SK-N-SH (cell line): Measurements from ENCODE around the gene F2. TPM values are rescaled to one million over a fixed set of nuclear protein-coding genes. Genes with fewer than 3 reads are reported as not detected.

Experiments used
- CTCF ChIA-PET: fragments of 300-600, 350-600 bp; formaldehyde crosslinking; extraction: SDS; loops from one replicate; lab custom pipeline; 2021; lab: Yijun Ruan, JAX
- POLR2A ChIA-PET: fragments of 350-600 bp; sonication (Branson Sonifier 250); formaldehyde crosslinking; extraction: SDS; loops from one replicate; lab custom pipeline; 2020; ENCODE audit warnings: antibody characterized with exemption, inconsistent platforms; lab: Yijun Ruan, JAX
- DNase-seq: peaks from one replicate; pipeline ENCODE4 v3.0.0; 2012
- H2AFZ ChIP-seq: fragments of 200-600 bp; sonication (generic); 2 replicates; pipeline ENCODE4 v1.8.1; 2016; ENCODE audit warnings: antibody characterized with exemption, mild to moderate bottlenecking, low read depth
- H3F3A ChIP-seq: fragments of 200-600 bp; sonication (generic); replicated peaks from 2 replicates; pipeline ENCODE3; 2016; ENCODE audit warnings: antibody characterized with exemption, mild to moderate bottlenecking; ENCODE audit not compliant: insufficient read depth
- H3K27ac ChIP-seq, 2 experiments: fragments of 200-500 bp in 1 of 2; fragments of 200-600 bp in 1 of 2; sonication (Bioruptor generic) in 1 of 2; sonication (generic), shearing (Covaris generic) in 1 of 2; 2 replicates each; pipeline versions ENCODE4 v1.5.1 to v1.6.1; 2014 to 2016; ENCODE audit warnings: low read depth in 2 of 2, inconsistent platforms in 1 of 2, low read length in 1 of 2, mild to moderate bottlenecking in 1 of 2, mixed read lengths in 1 of 2
- H3K27me3 ChIP-seq: fragments of 200-600 bp; sonication (generic), shearing (Covaris generic); 2 replicates; pipeline ENCODE4 v1.6.1; 2016; ENCODE audit warnings: mixed run types; ENCODE audit not compliant: insufficient read depth
- H3K36me3 ChIP-seq, 2 experiments: fragments of 200-500 bp in 1 of 2; fragments of 200-600 bp in 1 of 2; sonication (Bioruptor generic) in 1 of 2; sonication (generic) in 1 of 2; replicated peaks in 1 of 2; 2 replicates each; pipeline versions ENCODE3 to v1.5.1; 2014 to 2016; ENCODE audit warnings: low read length in 1 of 2, mild to moderate bottlenecking in 1 of 2; ENCODE audit not compliant: insufficient read depth in 2 of 2, control insufficient read depth in 1 of 2
- H3K4me1 ChIP-seq, 2 experiments: fragments of 200-500 bp in 1 of 2; fragments of 200-600 bp in 1 of 2; sonication (Bioruptor generic) in 1 of 2; sonication (generic), shearing (Covaris generic) in 1 of 2; 2 replicates each; pipeline versions ENCODE4 v1.5.1 to v1.6.1; 2014 to 2016; ENCODE audit warnings: low read depth in 1 of 2, low read length in 1 of 2, mixed run types in 1 of 2; ENCODE audit not compliant: insufficient read depth in 2 of 2, control insufficient read depth in 1 of 2
- H3K4me2 ChIP-seq: fragments of 200-600 bp; sonication (generic), shearing (Covaris generic); 2 replicates; pipeline ENCODE4 v1.6.1; 2017; ENCODE audit warnings: mixed run types
- H3K4me3 ChIP-seq, 2 experiments: fragments of 200-500 bp in 1 of 2; fragments of 200-600 bp in 1 of 2; sonication (Bioruptor generic) in 1 of 2; sonication (generic), shearing (Covaris generic) in 1 of 2; 2 replicates each; pipeline versions ENCODE4 v1.5.1 to v1.8.1; 2014 to 2016; ENCODE audit warnings: low read depth in 2 of 2, inconsistent platforms in 1 of 2, low read length in 1 of 2, mild to moderate bottlenecking in 1 of 2, mixed read lengths in 1 of 2, moderate library complexity in 1 of 2
- H3K79me2 ChIP-seq: fragments of 200-600 bp; sonication (generic); 2 replicates; pipeline ENCODE4 v1.8.1; 2017; ENCODE audit warnings: mild to moderate bottlenecking; ENCODE audit not compliant: insufficient read depth
- H3K9ac ChIP-seq: fragments of 200-600 bp; sonication (generic); 2 replicates; pipeline ENCODE4 v1.6.1; 2017; ENCODE audit warnings: mixed run types
- H3K9me2 ChIP-seq: fragments of 200-600 bp; sonication (generic); 2 replicates; pipeline ENCODE4 v1.6.1; 2017; ENCODE audit warnings: mixed run types
- H3K9me3 ChIP-seq: fragments of 200-600 bp; sonication (generic); 2 replicates; pipeline ENCODE4 v1.6.1; 2017; ENCODE audit warnings: mixed run types, mild to moderate bottlenecking, moderate library complexity
- H4K20me1 ChIP-seq: fragments of 200-600 bp; sonication (generic); 2 replicates; pipeline ENCODE4 v1.6.1; 2017; ENCODE audit warnings: mild to moderate bottlenecking, mixed run types; ENCODE audit not compliant: insufficient read depth
- CHD2 ChIP-seq: fragments of 150-350 bp; IDR thresholded peaks from 2 replicates; pipeline ENCODE4 v1.6.1; 2018; ENCODE audit warnings: low read length; ENCODE audit not compliant: partially characterized antibody
- ELF1 ChIP-seq: IDR thresholded peaks from 2 replicates; pipeline ENCODE4 v1.4.0; 2012
- EP300 ChIP-seq, 2 experiments: IDR thresholded peaks; 2 replicates each; pipeline versions ENCODE4 v1.4.0 to v1.6.1; 2012; ENCODE audit warnings: borderline replicate concordance in 1 of 2, low read depth in 1 of 2, low read length in 1 of 2
- FOSL2 ChIP-seq: IDR thresholded peaks from 2 replicates; pipeline ENCODE4 v1.4.0; 2012; ENCODE audit warnings: low read depth, mild to moderate bottlenecking, moderate library complexity, borderline replicate concordance
- FOXJ3 ChIP-seq: sonication (generic); formaldehyde crosslinking; IDR thresholded peaks from 2 replicates; pipeline ENCODE4 v1.5.1; 2020; ENCODE audit warnings: mild to moderate bottlenecking, missing genetic modification reagents
- FOXM1 ChIP-seq: IDR thresholded peaks from 2 replicates; pipeline ENCODE4 v1.4.0; 2012; ENCODE audit warnings: low read depth, mild to moderate bottlenecking
- GABPA ChIP-seq: IDR thresholded peaks from 2 replicates; pipeline ENCODE4 v1.4.0; 2012; ENCODE audit warnings: low read depth, mild to moderate bottlenecking
- JUND ChIP-seq: IDR thresholded peaks from 2 replicates; pipeline ENCODE4 v1.4.0; 2012
- MEF2A ChIP-seq: IDR thresholded peaks from 2 replicates; pipeline ENCODE4 v1.4.0; 2012; ENCODE audit warnings: low read depth, borderline replicate concordance
- NFIC ChIP-seq: IDR thresholded peaks from 2 replicates; pipeline ENCODE4 v1.4.0; 2012; ENCODE audit warnings: borderline replicate concordance
- NRF1 ChIP-seq: IDR thresholded peaks from 2 replicates; pipeline ENCODE4 v1.6.1; 2012; ENCODE audit warnings: low read depth, mild to moderate bottlenecking, low read length
- RAD21 ChIP-seq: IDR thresholded peaks from 2 replicates; pipeline ENCODE4 v1.6.1; 2012; ENCODE audit warnings: mild to moderate bottlenecking, low read length
- RCOR1 ChIP-seq: fragments of 150-350 bp; IDR thresholded peaks from 2 replicates; pipeline ENCODE4 v1.6.1; 2017; ENCODE audit warnings: antibody characterized with exemption, low read length
- RXRA ChIP-seq: IDR thresholded peaks from 2 replicates; pipeline ENCODE4 v1.4.0; 2012; ENCODE audit warnings: low read depth, mild to moderate bottlenecking, borderline replicate concordance
- SIN3A ChIP-seq: IDR thresholded peaks from 2 replicates; pipeline ENCODE4 v1.6.1; 2012; ENCODE audit warnings: low read depth, mild to moderate bottlenecking, low read length, moderate library complexity, borderline replicate concordance
- SMC3 ChIP-seq: IDR thresholded peaks from 2 replicates; pipeline ENCODE4 v1.6.1; 2012; ENCODE audit warnings: low read depth, low read length, improper control_type of control experiment
- TCF12 ChIP-seq: IDR thresholded peaks from 2 replicates; pipeline ENCODE4 v1.4.0; 2012
- YY1 ChIP-seq: IDR thresholded peaks from 2 replicates; pipeline ENCODE4 v1.4.0; 2012; ENCODE audit warnings: low read depth, mild to moderate bottlenecking
- WGBS: methylation state at CpG from one replicate; pipeline ENCODE4 v1.1.6; 2017; ENCODE audit warnings: low lambda C conversion rate; 5-methylcytosine and 5-hydroxymethylcytosine counted together
- polyA plus RNA-seq, 3 experiments: library from polyadenylated mRNA; depleted of rRNA; stranded (reverse); fragments of >200 nt; gene quantifications; 2 replicates each; pipeline ENCODE4 v1.2.3, GENCODE V29; 2012
- TF ChIP-seq, protein P1 (sequence below): IDR thresholded peaks from 2 replicates; pipeline ENCODE4; 2012
- TF ChIP-seq, protein P2 (sequence below): fragments of 200-600 bp; sonication (generic); IDR thresholded peaks from 2 replicates; pipeline ENCODE4 v1.6.1; 2017; ENCODE audit warnings: antibody characterized with exemption, mild to moderate bottlenecking, moderate library complexity
- TF ChIP-seq, protein P3 (sequence below): IDR thresholded peaks from 2 replicates; pipeline ENCODE4 v1.4.0; 2012; ENCODE audit warnings: low read depth, borderline replicate concordance

The F2 gene
- polyA plus RNA-seq, 1 of the 3 experiments (the other 2 are of a cell fraction) = 0.07 TPM

GRCh38 chr11:46762248-46762647 lies 43.2 kb downstream of the F2 start:
- Histone ChIP-seq H3K9ac (no peak overlapping the region), H3K27me3 (no peaks in the 10 kb centered on the region), H4K20me1 (no peaks in the 10 kb centered on the region), H3K9me2 (no peaks in the 10 kb centered on the region; the same call in 1 of the 2 replicates), H3F3A (peaks cover 12% of the 10 kb centered on the region), H3K4me2 (no peak overlapping the region), H2AFZ (no peak overlapping the region), H3K79me2 (no peaks in the 10 kb centered on the region; the same call in 1 of the 2 replicates), H3K4me1 (no peaks in the 10 kb centered on the region), H3K4me3 (no peak overlapping the region), H3K36me3 (peaks cover 80 to 91% of the 10 kb centered on the region in 2 experiments), H3K27ac (no peak overlapping the region), H3K9me3 (no peaks in the 10 kb centered on the region)
- no peak for TF ChIP-seq CHD2
- no peak for TF ChIP-seq JUND
- no peak for TF ChIP-seq FOXM1
- TF ChIP-seq RAD21 = no peak
- no peak for TF ChIP-seq NRF1
- no peak for TF ChIP-seq FOSL2
- TF ChIP-seq ELF1 = no peak
- TF ChIP-seq SMC3 = no peak
- TF ChIP-seq RXRA = no peak
- TF ChIP-seq GABPA = no peak
- no peak for TF ChIP-seq NFIC
- TF ChIP-seq EP300 (IDR thresholded peaks at IDR 0.05; ENCODE audit: borderline replicate concordance in 1 of 2, low read depth in 1 of 2, low read length in 1 of 2) = no peak
- TF ChIP-seq, protein P1, sequence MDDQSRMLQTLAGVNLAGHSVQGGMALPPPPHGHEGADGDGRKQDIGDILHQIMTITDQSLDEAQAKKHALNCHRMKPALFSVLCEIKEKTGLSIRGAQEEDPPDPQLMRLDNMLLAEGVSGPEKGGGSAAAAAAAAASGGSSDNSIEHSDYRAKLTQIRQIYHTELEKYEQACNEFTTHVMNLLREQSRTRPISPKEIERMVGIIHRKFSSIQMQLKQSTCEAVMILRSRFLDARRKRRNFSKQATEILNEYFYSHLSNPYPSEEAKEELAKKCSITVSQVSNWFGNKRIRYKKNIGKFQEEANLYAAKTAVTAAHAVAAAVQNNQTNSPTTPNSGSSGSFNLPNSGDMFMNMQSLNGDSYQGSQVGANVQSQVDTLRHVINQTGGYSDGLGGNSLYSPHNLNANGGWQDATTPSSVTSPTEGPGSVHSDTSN = no peak
- no peak for TF ChIP-seq TCF12
- no peak for TF ChIP-seq RCOR1
- TF ChIP-seq YY1 = no peak
- ChIA-PET POLR2A (no interaction called here), CTCF (no interaction called here)
- no peak for DNase-seq

GRCh38 chr11:46766656-46767055 lies 47.6 kb downstream of the F2 start:
- no peak for TF ChIP-seq SIN3A
- no peak for TF ChIP-seq YY1
- no peak for TF ChIP-seq SMC3
- TF ChIP-seq, protein P2, sequence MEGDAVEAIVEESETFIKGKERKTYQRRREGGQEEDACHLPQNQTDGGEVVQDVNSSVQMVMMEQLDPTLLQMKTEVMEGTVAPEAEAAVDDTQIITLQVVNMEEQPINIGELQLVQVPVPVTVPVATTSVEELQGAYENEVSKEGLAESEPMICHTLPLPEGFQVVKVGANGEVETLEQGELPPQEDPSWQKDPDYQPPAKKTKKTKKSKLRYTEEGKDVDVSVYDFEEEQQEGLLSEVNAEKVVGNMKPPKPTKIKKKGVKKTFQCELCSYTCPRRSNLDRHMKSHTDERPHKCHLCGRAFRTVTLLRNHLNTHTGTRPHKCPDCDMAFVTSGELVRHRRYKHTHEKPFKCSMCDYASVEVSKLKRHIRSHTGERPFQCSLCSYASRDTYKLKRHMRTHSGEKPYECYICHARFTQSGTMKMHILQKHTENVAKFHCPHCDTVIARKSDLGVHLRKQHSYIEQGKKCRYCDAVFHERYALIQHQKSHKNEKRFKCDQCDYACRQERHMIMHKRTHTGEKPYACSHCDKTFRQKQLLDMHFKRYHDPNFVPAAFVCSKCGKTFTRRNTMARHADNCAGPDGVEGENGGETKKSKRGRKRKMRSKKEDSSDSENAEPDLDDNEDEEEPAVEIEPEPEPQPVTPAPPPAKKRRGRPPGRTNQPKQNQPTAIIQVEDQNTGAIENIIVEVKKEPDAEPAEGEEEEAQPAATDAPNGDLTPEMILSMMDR = no peak
- no peak for TF ChIP-seq NRF1
- no peak for TF ChIP-seq JUND
- TF ChIP-seq RCOR1 = no peak
- no peak for TF ChIP-seq FOSL2
- TF ChIP-seq FOXJ3 (CRISPR knock-in tag) = no peak
- TF ChIP-seq, protein P3, sequence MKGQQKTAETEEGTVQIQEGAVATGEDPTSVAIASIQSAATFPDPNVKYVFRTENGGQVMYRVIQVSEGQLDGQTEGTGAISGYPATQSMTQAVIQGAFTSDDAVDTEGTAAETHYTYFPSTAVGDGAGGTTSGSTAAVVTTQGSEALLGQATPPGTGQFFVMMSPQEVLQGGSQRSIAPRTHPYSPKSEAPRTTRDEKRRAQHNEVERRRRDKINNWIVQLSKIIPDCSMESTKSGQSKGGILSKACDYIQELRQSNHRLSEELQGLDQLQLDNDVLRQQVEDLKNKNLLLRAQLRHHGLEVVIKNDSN = no peak
- TF ChIP-seq TCF12 = no peak
- no peak for TF ChIP-seq MEF2A
- peaks cover 25% of the 10 kb centered on the region for H3F3A ChIP-seq
- CTCF ChIA-PET = no interaction called here
- no peak overlapping the region for H3K4me3 ChIP-seq
- H3K4me2 ChIP-seq = no peak overlapping the region
- H3K27me3 ChIP-seq = no peaks in the 10 kb centered on the region
- H3K36me3 ChIP-seq = peaks cover 70 to 88% of the 10 kb centered on the region in 2 experiments
- H3K4me1 ChIP-seq = no peaks in the 10 kb centered on the region
- no peaks in the 10 kb centered on the region for H4K20me1 ChIP-seq
- POLR2A ChIA-PET = no interaction called here
- no peak overlapping the region for H3K9ac ChIP-seq
- DNase-seq = no peak
- no peaks in the 10 kb centered on the region for H3K79me2 ChIP-seq
- no peaks in the 10 kb centered on the region for H3K9me3 ChIP-seq
- H3K9me2 ChIP-seq = no peaks in the 10 kb centered on the region; the same call in 1 of the 2 replicates
- 98% methylated on average over 2 of the region's 2 CpGs for WGBS
- H2AFZ ChIP-seq = no peak overlapping the region
- no peak overlapping the region for H3K27ac ChIP-seq
